Measurements from ENCODE around the gene COLGALT1. TPM values are rescaled to one million over a fixed set of nuclear protein-coding genes. Genes with fewer than 3 reads are reported as not detected.
A peak's percentile ranks its signal among the peaks of the same experiment; 100 is the strongest.

Gene COLGALT1
- total RNA-seq, 2 experiments from 2014 or later, result 36.8 to 37.3 TPM

DNA sequence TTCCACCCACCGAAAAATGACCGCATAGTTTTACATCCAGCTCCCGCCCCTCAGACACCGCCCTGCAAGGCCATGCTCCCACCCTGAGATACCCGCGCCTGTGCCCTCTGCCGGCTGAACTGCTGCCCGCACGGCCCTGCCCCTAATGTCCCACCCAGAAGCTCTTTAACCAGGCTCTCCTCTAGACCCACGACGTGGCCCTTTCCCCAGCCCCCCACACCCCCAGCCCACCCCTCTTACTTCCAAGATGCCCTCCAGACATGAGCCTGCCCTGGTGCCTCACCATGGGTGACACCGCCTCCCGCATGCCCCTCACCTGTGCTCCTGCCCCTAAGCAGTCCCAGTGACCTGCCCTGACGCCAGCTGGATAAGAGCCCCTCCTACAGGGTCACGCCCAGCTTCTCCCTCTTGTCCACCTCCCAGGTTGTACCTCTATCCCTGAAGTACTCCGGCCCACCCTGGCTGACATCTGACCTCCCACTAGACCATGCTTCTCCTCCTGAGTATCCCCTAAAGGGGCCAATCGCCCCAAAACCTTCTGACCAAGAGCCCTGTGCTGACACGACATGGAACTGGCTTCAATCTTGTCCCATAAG lies 51.2 kb downstream of the COLGALT1 start:
- H3K27me3 Mint-ChIP-seq (ENCODE audit: low read depth), result peaks cover 21% of the 10 kb centered on the region
- CTCF ChIA-PET, result interaction anchor here (0.7 to 2.6 kb wide), 9 partner anchors 9 to 258 kb away, joined by 3 to 7 read pairs (median 3); partner anchors contain the start of gene RPL18A
- H3K27ac Mint-ChIP-seq, result peak overlapping the region; percentile 56
- DNase-seq, result no peak
- peak overlapping the region; percentile 69 for H3K4me3 Mint-ChIP-seq
- peaks cover 4% of the 10 kb centered on the region for H3K4me1 Mint-ChIP-seq (ENCODE audit: low read depth)
- intact Hi-C loops (cut with micrococcal nuclease), result loop anchor here (5.0 kb wide), 1 partner anchor 251 kb away; the partner anchor contains the start of gene RPL18A
- H3K36me3 Mint-ChIP-seq (ENCODE audit: low read depth), result no peaks in the 10 kb centered on the region
- no peaks in the 10 kb centered on the region for H3K9me3 Mint-ChIP-seq

DNA sequence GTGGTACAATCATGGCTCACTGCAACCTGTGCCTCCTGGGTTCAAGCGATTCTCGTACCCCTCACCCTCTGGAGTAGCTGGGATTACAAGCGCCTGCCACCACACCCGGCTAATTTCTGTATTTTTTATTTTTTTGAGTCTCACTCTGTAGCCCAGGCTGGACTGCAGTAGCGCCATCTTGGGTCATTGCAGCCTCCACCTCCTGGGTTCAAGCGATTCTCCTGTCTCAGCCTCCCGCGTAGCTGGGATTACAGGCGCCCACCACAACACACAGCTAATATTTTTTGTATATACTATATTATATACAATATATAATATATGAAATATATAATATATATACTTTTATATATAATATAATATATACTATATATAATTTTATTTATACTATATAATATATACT lies 52.5 kb downstream of the COLGALT1 start:
- no peak overlapping the region for H3K4me3 Mint-ChIP-seq
- intact Hi-C loops (cut with micrococcal nuclease), result loop anchor here (5.0 kb wide), 1 partner anchor 249 kb away; the partner anchor contains the start of gene RPL18A
- H3K9me3 Mint-ChIP-seq, result no peaks in the 10 kb centered on the region

DNA sequence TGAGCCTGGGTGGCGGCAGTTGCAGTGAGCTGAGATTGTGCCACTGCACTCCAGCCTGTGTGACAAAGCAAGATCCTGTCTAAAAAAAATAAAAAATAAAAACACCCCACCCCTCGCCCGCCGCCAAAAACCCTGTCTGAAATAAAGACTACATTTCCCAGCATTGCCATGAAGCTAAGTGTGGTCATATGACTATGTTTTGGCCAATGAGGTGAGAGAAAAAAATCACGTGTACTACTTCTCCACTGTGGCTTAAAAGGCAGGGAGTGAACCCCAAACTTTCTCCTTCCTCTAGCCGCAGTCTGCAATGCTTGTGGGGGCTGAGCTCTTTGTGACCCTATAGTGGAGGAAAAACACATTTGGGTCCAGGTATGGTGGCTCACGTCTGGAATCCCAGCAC lies 54.9 kb downstream of the COLGALT1 start:
- H3K27ac Mint-ChIP-seq, result no peak overlapping the region
- intact Hi-C loops (cut with micrococcal nuclease), result no loop called here
- H3K36me3 Mint-ChIP-seq (ENCODE audit: low read depth), result no peaks in the 10 kb centered on the region
- H3K27me3 Mint-ChIP-seq (ENCODE audit: low read depth), result peaks cover 5% of the 10 kb centered on the region
- H3K4me1 Mint-ChIP-seq (ENCODE audit: low read depth), result peaks cover 4% of the 10 kb centered on the region
- no peaks in the 10 kb centered on the region for H3K9me3 Mint-ChIP-seq
- CTCF ChIA-PET, result no interaction called here
- no peak for DNase-seq
- H3K4me3 Mint-ChIP-seq, result no peak overlapping the region

More for the DNA sequence above, 52.5 kb downstream of the COLGALT1 start:
- no peak overlapping the region for H3K27ac Mint-ChIP-seq
- H3K36me3 Mint-ChIP-seq (ENCODE audit: low read depth), result no peaks in the 10 kb centered on the region
- peaks cover 4% of the 10 kb centered on the region for H3K4me1 Mint-ChIP-seq (ENCODE audit: low read depth)
- DNase-seq, result no peak
- peaks cover 14% of the 10 kb centered on the region for H3K27me3 Mint-ChIP-seq (ENCODE audit: low read depth)
- CTCF ChIA-PET, result interaction anchor here (0.7 to 1.2 kb wide), 2 partner anchors 48 to 246 kb away, joined by 3 to 5 read pairs; no protein-coding TSS in a partner anchor

DNA sequence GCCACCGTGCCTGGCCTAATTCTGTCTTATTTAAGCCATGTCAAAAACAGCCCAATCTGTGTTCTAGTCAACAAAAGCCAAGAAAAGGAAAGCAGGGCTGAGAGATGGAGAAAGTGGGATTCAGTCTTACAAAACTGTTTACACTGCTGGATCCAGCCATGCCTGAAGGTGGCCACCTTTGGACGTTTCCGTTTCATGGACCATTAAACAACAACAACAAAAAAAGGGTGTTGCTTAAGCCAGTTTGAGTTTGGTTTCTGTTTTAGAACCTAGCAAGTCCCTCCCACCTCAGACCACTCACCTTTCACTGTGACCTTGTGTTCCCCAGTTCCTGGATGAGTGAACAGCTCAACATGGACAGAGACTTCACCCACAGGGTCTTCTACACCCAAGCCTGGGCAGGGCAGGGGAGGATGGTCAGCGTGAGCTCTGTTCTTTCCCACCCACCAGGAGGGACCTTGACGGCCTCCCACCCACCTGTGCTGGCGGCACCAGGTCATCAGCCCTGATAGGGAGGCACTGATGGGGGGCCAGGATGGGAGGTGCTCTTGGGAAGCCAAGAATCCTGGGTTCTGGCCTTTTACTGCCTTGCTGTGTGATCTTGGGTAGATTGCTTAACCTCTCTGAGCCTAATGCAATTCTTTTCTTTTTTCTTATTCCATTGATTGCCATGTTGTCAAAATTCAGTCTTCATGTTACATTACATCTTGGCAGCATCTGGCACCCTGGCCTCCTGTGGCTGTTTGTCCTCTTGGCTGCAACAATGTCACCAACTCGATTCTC lies 56.2 kb downstream of the COLGALT1 start:
- Mint-ChIP-seq H3K9me3 (no peaks in the 10 kb centered on the region), H3K36me3 (ENCODE audit: low read depth) (no peaks in the 10 kb centered on the region), H3K27ac (no peak overlapping the region), H3K27me3 (ENCODE audit: low read depth) (peaks cover 12% of the 10 kb centered on the region), H3K4me1 (ENCODE audit: low read depth) (peaks cover 3% of the 10 kb centered on the region), H3K4me3 (no peak overlapping the region)
- no peak for DNase-seq
- intact Hi-C loops (cut with micrococcal nuclease), result no loop called here
- CTCF ChIA-PET, result interaction anchor here (0.6 kb wide), 1 partner anchor 1071 kb away, joined by 5 read pairs; no protein-coding TSS in a partner anchor

DNA sequence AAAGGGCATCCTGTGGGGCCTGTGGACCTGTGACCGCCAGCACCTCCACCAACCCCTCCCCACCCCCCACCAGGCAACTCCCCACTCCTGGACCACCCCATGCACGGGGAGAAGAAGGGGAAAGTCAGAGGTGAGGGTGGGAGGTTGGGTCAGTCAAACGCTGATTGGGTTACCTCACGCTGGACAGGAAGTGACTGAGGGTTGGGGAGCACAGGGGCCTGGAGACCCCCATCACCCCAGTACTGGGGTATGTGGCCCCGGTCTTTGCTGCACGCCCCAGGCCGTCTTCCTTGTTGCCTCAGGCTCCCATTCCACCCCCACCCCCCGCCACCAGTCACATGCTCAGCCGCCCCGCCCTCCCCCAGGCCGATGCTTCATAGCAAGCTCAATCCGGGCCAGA lies 59.0 kb downstream of the COLGALT1 start:
- Mint-ChIP-seq H3K27ac (no peak overlapping the region), H3K9me3 (no peaks in the 10 kb centered on the region), H3K27me3 (ENCODE audit: low read depth) (peaks cover 31% of the 10 kb centered on the region), H3K36me3 (ENCODE audit: low read depth) (no peaks in the 10 kb centered on the region), H3K4me1 (ENCODE audit: low read depth) (peaks cover 8% of the 10 kb centered on the region), H3K4me3 (no peak overlapping the region)
- DNase-seq, result no peak
- intact Hi-C loops (cut with micrococcal nuclease), result no loop called here
- CTCF ChIA-PET, result no interaction called here

DNA sequence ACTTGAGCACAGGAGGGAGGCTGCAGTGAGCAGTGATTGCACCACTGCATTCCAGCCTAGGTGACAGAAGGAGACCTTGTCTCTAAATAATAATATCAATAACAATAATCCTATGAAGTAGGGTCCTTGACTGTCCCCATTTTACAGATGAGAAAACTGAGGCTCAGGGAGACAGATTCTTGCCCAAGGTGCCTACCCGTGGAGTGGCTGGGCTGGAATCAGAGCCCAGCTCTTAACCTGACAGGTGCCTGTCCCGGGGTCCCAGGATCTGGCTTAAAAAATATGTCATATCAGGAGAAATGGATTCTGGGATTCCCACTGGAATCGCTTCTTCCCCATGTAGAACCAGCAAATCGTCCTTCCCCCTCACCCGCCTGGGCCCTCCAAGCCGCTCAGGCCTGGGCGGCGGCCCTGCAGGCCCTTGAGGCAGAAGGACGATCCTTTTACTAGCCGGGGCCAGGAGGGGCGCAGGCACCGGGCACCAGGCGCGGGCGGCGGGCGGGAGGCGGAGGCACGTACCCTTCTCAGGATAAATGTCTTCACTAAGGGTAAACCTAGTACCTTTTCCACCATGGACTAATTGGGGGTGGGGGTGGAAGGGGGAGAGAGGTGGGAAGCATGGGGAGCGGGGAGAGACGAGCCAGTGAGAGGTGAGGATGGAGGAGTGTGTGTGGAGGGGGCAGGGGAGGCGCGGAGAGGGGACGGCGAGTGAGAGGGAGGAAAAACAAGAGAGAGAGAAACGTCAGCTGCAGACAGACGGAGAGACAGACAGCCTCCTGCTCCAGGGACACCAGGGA lies 60.6 kb downstream of the COLGALT1 start:
- CTCF ChIA-PET, result interaction anchor here (0.8 kb wide), 1 partner anchor 10 kb away, joined by 4 read pairs; no protein-coding TSS in a partner anchor
- intact Hi-C loops (cut with micrococcal nuclease), result no loop called here
- no peaks in the 10 kb centered on the region for H3K9me3 Mint-ChIP-seq
- DNase-seq, result no peak
- no peaks in the 10 kb centered on the region for H3K36me3 Mint-ChIP-seq (ENCODE audit: low read depth)
- peak overlapping the region; percentile 23 for H3K4me3 Mint-ChIP-seq
- peaks cover 31% of the 10 kb centered on the region for H3K27me3 Mint-ChIP-seq (ENCODE audit: low read depth)
- H3K4me1 Mint-ChIP-seq (ENCODE audit: low read depth), result peaks cover 8% of the 10 kb centered on the region
- H3K27ac Mint-ChIP-seq, result no peak overlapping the region

DNA sequence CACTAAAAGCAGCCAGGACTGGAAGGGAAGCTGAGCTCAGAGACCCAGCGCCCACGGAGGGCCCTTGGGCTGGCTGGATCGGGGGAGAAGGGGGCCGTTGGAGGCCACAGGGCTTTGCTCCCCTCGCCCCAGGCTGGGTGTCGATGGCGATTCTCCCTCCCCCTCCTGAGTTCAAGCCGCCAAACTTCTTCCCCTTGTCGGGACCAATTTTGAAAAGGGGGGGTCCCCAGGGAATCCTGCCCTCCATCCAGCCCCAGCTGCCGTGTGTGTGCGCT lies 61.2 kb downstream of the COLGALT1 start:
- Mint-ChIP-seq H3K27ac (no peak overlapping the region), H3K9me3 (peaks cover 2% of the 10 kb centered on the region), H3K27me3 (ENCODE audit: low read depth) (peaks cover 31% of the 10 kb centered on the region), H3K36me3 (ENCODE audit: low read depth) (no peaks in the 10 kb centered on the region), H3K4me1 (ENCODE audit: low read depth) (peaks cover 8% of the 10 kb centered on the region), H3K4me3 (peak overlapping the region; percentile 23)
- intact Hi-C loops (cut with micrococcal nuclease), result no loop called here
- CTCF ChIA-PET, result no interaction called here
- DNase-seq, result no peak

DNA sequence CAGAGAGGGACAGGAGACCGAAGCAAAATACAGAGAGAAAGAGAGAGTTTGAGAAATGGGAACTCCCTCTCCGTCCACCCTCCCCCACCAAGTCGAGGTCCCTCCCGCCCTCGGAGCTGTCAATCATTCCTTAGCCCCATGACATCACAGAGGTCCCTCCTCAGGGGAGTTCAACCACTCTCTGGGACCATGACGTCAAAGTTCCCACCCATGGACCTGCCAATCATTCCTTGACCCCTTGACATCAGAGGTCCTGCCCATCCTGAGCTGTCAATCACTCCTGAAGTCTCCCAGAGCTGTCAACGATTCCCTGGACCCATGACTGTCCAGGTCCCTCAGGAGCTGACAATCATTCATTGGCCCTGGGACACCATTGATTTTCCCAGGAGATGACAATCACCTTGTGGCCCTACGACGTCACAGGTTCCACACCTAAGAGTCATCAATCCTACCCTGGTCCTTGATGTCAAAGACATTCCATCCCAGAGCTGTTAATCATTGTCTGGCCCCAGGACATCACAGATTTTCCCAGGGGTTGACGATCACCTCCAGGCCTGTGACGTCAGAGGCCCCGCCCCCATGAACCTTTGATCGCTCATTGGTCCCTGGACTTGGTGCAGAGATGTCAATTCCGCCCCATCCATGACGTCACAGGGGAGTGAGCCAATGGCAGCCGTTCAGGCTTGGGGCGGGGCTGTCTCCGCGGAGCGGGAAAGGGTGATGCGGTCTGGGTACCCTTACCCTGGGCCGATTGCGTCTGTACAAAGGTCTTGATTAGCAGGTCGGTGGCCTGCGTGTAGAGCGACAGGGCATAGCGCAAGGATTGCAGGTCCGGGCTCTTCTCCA lies 61.7 kb downstream of the COLGALT1 start:
- no peak for DNase-seq
- Mint-ChIP-seq H3K4me1 (ENCODE audit: low read depth) (peaks cover 8% of the 10 kb centered on the region), H3K27me3 (ENCODE audit: low read depth) (peaks cover 31% of the 10 kb centered on the region), H3K36me3 (ENCODE audit: low read depth) (no peaks in the 10 kb centered on the region), H3K27ac (no peak overlapping the region), H3K4me3 (no peak overlapping the region), H3K9me3 (peaks cover 5% of the 10 kb centered on the region)
- CTCF ChIA-PET, result interaction anchor here (1.0 kb wide), 1 partner anchor 321 kb away, joined by 4 read pairs; no protein-coding TSS in a partner anchor
- intact Hi-C loops (cut with micrococcal nuclease), result no loop called here

DNA sequence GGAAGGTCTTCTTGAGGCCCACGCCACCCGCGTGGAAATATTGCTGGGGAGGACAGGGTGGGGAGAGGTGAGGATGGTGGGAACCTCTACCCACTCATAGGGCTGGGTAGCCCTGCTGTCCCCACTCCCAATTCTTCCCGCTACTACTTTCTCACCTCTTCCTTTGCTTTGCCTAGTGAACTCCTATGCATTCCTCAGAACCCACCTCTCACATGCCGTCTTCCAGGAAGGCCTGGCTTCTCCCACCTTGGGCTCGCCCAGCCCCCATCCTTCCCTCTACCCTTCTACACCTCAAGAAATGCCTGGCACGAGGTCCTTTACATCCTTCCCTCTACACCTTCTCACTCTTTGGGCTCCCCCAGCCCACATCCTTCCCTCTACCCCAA lies 62.4 kb downstream of the COLGALT1 start:
- intact Hi-C loops (cut with micrococcal nuclease), result no loop called here
- CTCF ChIA-PET, result interaction anchor here (1.0 kb wide), 1 partner anchor 320 kb away, joined by 4 read pairs; no protein-coding TSS in a partner anchor

DNA sequence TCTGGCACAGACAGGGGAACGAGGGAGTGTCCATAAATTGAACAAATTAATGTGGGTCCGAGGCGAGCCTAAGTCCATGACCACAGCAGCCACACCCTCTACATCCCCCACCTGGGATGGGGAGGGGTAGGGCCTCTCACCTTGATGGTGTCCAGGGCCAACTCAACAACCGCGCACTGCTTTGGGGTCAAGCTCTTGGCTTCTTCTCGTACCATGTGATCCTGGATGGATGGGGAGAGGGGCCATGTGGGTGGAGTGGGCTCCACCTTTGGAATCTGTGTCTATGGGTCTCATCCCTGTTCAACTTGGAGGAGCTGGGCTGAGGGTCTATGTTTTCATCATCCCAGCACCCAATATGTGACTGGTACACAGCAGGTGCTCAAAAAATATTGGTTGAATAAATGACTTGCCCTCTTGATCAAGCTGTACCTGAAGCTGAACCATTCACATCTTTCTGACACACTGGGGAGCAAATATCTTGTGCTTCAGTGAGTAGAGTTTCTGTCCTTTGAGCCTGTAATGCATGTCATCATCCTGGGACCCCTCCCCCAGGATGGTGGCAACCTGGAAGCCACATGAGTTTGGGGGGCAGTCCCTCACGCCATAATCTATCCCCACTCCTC lies 62.9 kb downstream of the COLGALT1 start:
- H3K27me3 Mint-ChIP-seq (ENCODE audit: low read depth), result peaks cover 31% of the 10 kb centered on the region
- CTCF ChIA-PET, result interaction anchor here (0.6 to 0.8 kb wide), 2 partner anchors 164 to 236 kb away, joined by 3 read pairs; no protein-coding TSS in a partner anchor

More for the DNA sequence above, 62.4 kb downstream of the COLGALT1 start:
- Mint-ChIP-seq H3K4me1 (ENCODE audit: low read depth) (peaks cover 8% of the 10 kb centered on the region), H3K27ac (no peak overlapping the region), H3K9me3 (peaks cover 5% of the 10 kb centered on the region), H3K27me3 (ENCODE audit: low read depth) (peaks cover 31% of the 10 kb centered on the region), H3K36me3 (ENCODE audit: low read depth) (no peaks in the 10 kb centered on the region), H3K4me3 (no peak overlapping the region)
- no peak for DNase-seq

DNA sequence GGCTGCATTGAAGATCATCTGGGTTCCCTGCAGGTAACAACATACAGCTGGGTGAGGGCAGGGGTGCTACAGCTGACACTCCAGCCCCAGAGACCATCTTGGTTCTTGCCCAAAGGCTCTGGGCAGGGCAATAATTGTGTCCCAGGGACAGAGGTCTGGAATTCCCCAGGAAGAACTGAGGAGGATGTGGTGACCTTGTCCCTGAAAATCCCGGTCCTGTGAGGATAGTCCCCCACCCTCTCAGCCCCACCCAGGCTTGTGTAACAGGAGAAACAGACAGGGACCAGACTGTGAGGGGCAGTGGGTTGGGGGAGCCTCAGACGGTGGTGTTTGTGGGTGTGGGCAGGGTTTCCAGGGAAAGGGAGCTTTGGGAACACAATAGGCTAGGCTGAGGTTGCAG lies 63.5 kb downstream of the COLGALT1 start:
- CTCF ChIA-PET, result interaction anchor here (0.6 to 0.8 kb wide), 2 partner anchors 164 to 235 kb away, joined by 3 read pairs; no protein-coding TSS in a partner anchor
- Mint-ChIP-seq H3K36me3 (ENCODE audit: low read depth) (no peaks in the 10 kb centered on the region), H3K9me3 (peaks cover 5% of the 10 kb centered on the region), H3K27ac (no peak overlapping the region), H3K4me3 (no peak overlapping the region), H3K4me1 (ENCODE audit: low read depth) (peaks cover 8% of the 10 kb centered on the region), H3K27me3 (ENCODE audit: low read depth) (peaks cover 31% of the 10 kb centered on the region)
- DNase-seq, result no peak
- intact Hi-C loops (cut with micrococcal nuclease), result no loop called here

More for the DNA sequence above, 62.9 kb downstream of the COLGALT1 start:
- H3K4me1 Mint-ChIP-seq (ENCODE audit: low read depth), result peaks cover 8% of the 10 kb centered on the region
- no peak overlapping the region for H3K4me3 Mint-ChIP-seq
- no peaks in the 10 kb centered on the region for H3K36me3 Mint-ChIP-seq (ENCODE audit: low read depth)
- intact Hi-C loops (cut with micrococcal nuclease), result no loop called here
- no peak overlapping the region for H3K27ac Mint-ChIP-seq
- peaks cover 5% of the 10 kb centered on the region for H3K9me3 Mint-ChIP-seq
- DNase-seq, result no peak
